Osteocyte (in vitro differentiated cells): ENCODE data around the gene PTPRK. TPM values are rescaled to one million over a fixed set of nuclear protein-coding genes. Genes with fewer than 3 reads are reported as not detected.

Source experiments
- DNase-seq: peaks from one replicate; pipeline ENCODE4 v3.0.0; 2021; ENCODE audit warnings: mixed read lengths; ENCODE audit not compliant: unreplicated experiment; ENCODE audit errors: extremely low spot score
- H3K27ac Mint-ChIP-seq: one replicate; pipeline ENCODE4 v1.8.0; 2021; ENCODE audit warnings: mild to moderate bottlenecking, mixed read lengths; ENCODE audit not compliant: unreplicated experiment
- H3K27me3 Mint-ChIP-seq: one replicate; pipeline ENCODE4 v1.8.0; 2021; ENCODE audit warnings: mixed read lengths; ENCODE audit not compliant: unreplicated experiment
- H3K36me3 Mint-ChIP-seq: one replicate; pipeline ENCODE4 v1.8.0; 2021; ENCODE audit warnings: mixed read lengths; ENCODE audit not compliant: unreplicated experiment
- H3K4me1 Mint-ChIP-seq: one replicate; pipeline ENCODE4 v1.8.0; 2021; ENCODE audit warnings: mixed read lengths; ENCODE audit not compliant: unreplicated experiment
- H3K4me3 Mint-ChIP-seq: one replicate; pipeline ENCODE4 v1.8.0; 2021; ENCODE audit warnings: mild to moderate bottlenecking, moderate library complexity, mixed read lengths; ENCODE audit not compliant: unreplicated experiment
- H3K9me3 Mint-ChIP-seq: one replicate; pipeline ENCODE4 v1.8.0; 2021; ENCODE audit warnings: mixed read lengths; ENCODE audit not compliant: unreplicated experiment
- total RNA-seq: library from RNA; stranded (reverse); gene quantifications from 2 replicates; pipeline ENCODE4 v1.2.1, GENCODE V29; 2021
- TF ChIP-seq, protein P1 (sequence below): fragments of 200-600 bp; sonication (generic); IDR thresholded peaks from 2 replicates; pipeline ENCODE4 v1.5.0; 2021; ENCODE audit warnings: antibody characterized with exemption, mild to moderate bottlenecking, moderate library complexity

PTPRK gene
- total RNA-seq, 1 donor from 2014 or later: 130 TPM

DNA sequence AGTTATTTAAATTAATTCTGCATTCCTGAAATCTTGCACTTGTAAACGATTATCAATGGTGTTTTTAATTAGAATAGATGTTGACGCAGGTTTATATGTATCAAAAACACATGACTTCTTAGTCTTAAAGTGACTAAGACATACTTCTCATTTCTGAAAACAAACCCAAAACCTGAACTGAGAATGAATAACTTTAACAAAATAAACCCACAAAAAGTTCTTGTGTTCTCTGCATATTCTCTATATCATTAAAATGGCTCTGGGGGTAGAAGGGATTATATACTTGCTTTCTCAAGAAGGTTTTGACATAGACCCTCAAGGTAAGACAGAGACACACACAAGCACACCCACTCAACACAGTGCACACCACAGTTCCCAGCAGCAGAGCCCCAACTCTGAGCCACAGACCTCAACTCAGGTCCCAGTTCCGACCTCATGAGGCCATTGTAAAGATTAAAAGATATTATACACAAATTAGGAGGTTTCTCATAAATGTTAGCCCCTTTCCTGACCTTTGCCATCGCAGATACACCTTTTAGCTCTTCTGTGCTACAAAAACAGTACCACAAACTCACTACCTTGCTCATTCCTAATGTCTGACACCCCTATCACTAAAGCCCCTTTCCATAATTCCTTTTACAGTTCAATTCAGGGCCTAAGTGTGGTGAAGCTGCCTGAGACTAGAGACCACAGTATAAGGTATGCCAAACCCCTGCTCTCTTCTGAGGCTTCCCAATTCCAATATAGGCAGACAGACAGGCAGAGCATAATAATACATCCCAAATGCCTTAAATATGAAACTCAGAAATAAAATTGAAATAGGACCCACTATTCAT lies 267.8 kb downstream of the PTPRK start:
- Mint-ChIP-seq H3K4me1 (peaks cover 30% of the 10 kb centered on the region), H3K9me3 (no peaks in the 10 kb centered on the region), H3K4me3 (no peak overlapping the region), H3K36me3 (peaks cover 2% of the 10 kb centered on the region), H3K27me3 (no peaks in the 10 kb centered on the region), H3K27ac (peak overlapping the region; percentile 44)
- TF ChIP-seq, protein P1, sequence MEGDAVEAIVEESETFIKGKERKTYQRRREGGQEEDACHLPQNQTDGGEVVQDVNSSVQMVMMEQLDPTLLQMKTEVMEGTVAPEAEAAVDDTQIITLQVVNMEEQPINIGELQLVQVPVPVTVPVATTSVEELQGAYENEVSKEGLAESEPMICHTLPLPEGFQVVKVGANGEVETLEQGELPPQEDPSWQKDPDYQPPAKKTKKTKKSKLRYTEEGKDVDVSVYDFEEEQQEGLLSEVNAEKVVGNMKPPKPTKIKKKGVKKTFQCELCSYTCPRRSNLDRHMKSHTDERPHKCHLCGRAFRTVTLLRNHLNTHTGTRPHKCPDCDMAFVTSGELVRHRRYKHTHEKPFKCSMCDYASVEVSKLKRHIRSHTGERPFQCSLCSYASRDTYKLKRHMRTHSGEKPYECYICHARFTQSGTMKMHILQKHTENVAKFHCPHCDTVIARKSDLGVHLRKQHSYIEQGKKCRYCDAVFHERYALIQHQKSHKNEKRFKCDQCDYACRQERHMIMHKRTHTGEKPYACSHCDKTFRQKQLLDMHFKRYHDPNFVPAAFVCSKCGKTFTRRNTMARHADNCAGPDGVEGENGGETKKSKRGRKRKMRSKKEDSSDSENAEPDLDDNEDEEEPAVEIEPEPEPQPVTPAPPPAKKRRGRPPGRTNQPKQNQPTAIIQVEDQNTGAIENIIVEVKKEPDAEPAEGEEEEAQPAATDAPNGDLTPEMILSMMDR: no peak
- no peak for DNase-seq

DNA sequence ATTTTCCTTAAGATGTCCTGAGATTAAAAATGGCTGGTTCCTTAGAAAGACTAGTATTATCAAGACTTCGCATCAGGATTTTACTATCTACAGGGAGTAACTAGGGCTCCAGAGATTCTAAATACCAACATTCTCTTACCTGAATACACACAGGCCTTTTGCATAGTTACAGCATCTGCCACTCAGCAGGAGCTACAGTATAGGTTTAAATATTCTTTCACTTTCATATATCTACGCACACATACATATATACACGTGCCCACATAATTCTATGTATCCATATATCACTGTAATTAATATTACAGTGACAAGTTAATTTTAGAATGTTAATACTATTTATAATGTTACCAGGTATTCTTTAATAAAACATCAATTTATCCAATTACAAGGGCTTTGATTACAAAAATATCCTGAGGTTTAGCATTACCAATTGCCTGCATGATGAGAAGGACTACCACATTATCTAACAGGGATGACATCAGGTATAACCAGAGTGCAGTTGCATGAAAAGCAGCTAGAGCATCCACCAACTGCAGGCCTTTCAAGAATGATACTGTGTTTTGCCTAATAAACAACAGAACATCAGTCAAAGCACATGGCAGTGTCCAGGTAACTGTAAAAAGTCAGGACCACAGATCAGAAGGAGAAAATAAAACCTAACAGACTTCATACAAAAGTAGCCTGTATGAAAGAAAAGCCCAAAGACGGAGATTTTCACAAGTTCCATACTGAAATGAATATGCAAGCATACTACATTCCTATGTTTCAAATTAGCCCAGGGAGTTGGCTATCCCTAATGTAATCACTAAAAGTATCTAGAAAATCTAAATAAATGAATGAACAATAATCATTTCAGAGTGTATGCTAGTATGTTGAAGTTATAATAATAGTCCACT lies 268.7 kb downstream of the PTPRK start:
- Mint-ChIP-seq H3K27ac (peak overlapping the region; percentile 44), H3K9me3 (no peaks in the 10 kb centered on the region), H3K4me1 (peaks cover 30% of the 10 kb centered on the region), H3K27me3 (no peaks in the 10 kb centered on the region), H3K4me3 (no peak overlapping the region), H3K36me3 (peaks cover 2% of the 10 kb centered on the region)
- TF ChIP-seq, protein P1: no peak
- DNase-seq: no peak

DNA sequence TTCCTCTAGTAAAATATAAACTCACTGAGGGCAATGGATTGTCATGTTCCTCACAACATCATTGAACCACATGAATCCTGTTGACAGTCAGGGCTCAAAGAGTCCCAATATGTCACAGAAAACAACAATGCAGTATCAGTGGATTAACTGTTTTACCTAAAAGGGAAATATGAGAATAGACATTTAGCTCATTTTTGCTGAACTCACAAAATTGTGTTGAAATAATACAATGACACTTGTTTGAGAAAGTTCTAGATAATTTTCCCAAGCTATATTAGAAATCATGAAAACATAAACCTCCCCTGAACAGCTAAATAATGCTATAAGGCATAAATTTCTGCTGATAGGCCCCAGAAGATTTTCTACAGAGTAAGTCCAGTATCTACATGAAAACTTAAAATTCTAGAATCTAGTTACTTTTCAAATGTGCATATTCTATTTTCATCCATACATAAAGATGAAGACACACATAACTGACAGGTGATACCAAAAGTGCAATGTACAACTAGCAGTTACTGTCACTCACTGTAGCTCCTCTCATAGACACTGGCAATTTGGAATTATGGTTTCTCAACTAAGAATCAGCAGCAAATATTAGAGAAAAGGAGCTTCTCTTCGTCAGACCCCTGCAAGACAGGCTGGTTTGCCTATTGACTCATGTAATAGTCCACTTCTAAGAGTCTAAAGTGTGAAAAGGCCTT lies 269.9 kb downstream of the PTPRK start:
- no peak for DNase-seq
- H3K27ac Mint-ChIP-seq: no peak overlapping the region
- no peaks in the 10 kb centered on the region for H3K9me3 Mint-ChIP-seq
- no peak overlapping the region for H3K4me3 Mint-ChIP-seq
- H3K36me3 Mint-ChIP-seq: peaks cover 2% of the 10 kb centered on the region
- H3K27me3 Mint-ChIP-seq: no peaks in the 10 kb centered on the region
- TF ChIP-seq, protein P1: no peak
- peaks cover 30% of the 10 kb centered on the region for H3K4me1 Mint-ChIP-seq

DNA sequence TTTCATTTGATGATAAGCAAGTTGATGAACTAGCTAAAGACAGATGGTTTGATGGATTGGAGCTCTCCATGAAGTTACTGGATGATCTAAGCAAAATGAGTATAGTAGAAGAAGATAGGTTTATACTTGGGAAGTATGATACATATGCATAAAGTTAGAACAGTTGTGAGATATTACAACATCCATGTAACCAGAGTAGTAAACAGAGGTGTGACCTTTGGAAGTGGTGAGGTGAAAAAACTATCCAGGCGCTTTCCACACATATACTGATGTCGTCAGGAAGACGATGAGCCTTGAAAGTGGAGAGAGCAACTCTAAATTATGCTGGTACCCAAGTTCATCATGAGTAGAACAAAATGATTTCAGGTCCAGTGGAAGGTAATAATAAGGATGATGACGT lies 271.0 kb downstream of the PTPRK start:
- peaks cover 2% of the 10 kb centered on the region for H3K36me3 Mint-ChIP-seq
- H3K27ac Mint-ChIP-seq: no peak overlapping the region
- peaks cover 31% of the 10 kb centered on the region for H3K4me1 Mint-ChIP-seq
- H3K4me3 Mint-ChIP-seq: no peak overlapping the region
- no peaks in the 10 kb centered on the region for H3K27me3 Mint-ChIP-seq
- H3K9me3 Mint-ChIP-seq: no peaks in the 10 kb centered on the region
- TF ChIP-seq, protein P1: no peak
- DNase-seq: no peak
